Activated CD8-positive, alpha-beta memory T cell treated with anti-CD3 and anti-CD28 coated beads for 48 hours (primary cell): Measurements from ENCODE around the gene DKK2.

ENCODE experiments used
- DNase-seq, 3 experiments: peaks; one replicate each; pipeline ENCODE4 v3.0.0-alpha.2; 2020; ENCODE audit warnings: low read depth in 2 of 3, low spot score in 2 of 3

The DKK2 gene

DNA sequence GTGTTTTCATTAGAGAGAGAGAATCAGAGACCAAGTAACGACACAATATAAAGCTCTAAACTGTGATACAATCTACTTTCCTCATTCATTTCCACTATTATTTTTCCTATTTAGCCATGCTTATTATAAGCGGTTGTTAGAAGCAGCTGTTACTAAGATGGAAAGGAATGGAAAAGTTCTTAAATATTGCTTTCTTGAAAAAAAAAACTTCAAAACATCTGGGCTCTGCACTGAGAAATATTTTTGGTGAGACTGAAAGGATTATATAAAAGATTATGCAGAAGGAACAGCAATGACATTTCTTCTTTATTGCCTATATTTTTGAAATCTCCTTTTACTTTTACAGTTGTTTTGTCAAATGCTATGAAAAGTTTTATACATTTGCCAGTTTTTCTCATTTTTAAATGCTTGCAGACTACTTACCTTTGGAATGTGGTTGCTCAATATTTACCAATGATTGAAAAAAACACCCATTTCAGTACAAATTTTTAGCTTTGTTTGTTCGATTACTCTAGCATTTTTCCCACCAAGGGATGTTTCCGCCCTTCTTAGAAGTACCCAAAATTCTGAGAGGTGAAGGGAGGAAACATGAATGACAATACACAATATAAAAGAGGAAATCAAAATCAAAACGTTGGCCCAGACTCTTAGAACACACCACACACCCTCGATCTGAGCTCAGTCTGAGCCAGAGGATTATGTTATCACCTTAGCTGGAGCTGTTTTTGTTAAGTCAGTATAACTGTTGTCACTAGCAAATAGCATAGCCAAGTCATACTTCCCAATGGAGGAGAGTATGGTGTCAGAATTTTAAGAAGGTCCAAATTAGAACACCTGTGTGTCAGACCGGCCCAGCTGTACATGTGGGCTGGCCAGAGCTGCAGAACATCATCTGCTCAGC is 18.4 kb downstream of the DKK2 start:
- DNase-seq: no peak

DNA sequence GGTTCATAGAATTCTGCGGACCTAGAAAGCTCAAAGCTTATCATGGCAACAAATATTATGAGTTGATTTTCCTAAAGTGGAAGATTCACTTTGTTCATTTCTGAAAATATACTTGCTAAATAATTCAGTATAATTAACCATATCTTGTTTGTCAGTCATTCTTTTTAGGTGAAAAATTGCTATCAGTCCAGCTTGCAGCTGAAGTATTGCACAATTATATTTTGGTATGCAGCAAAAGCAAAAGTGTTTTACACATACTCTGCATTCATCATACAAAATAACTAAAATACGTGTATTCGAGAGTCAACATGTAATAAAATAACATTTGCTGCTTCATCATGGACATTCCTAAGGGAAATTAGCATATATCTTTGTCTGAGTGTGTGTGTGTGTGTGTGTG is 24.8 kb downstream of the DKK2 start:
- DNase-seq: no peak

DNA sequence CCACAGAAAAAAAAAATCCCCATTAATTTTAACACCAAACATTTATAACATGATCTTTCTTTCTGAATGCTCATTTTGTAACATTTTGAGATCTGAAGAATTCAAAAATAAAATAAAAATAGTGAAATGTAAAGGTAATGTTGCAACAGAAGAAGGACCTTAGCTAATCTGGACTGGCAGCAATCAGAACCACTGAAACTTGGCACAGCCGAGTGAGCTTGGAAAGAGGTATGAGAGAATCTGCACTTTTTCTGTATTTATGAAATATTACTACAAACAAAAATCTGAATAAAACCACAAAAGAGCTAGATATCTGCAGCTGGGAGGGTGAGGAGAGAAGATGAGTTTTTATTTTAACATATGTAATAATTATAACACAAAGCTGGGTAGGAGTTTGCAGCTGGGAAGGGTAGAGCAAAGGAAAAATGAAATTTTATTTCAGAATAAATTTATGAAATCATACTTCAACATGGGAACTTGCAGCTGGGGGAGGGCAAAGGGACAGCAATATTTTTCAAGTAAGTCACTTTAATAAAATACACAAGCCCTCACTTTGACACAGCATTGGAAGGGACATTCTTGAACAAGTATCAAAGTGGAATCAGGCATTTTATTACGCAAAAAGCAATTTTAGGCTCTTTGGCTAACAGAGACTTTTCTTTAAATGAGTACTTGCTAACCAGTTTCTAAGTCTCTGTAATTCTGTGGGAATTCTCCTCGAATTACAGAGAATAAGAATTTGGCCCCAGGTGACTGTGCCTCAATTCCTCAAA is 26.7 kb downstream of the DKK2 start:
- DNase-seq: no peak

DNA sequence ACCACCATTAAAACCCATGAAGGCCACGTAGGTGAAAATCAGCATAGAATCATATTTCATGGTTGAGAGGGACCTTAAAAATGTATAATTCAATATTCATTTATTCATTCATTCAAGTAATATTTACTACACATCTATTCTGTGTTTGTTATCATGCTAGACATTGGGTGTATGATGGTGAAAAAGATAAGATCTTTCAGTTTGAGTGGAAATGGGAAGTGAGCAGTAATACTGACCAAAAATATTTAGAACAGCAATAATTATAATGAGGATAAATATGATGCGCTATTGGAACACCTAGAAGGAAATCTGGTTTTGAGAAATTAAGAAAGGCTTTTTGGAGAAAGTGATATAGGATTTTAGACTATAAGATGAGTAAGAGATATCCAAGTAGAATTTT is 28.0 kb downstream of the DKK2 start:
- DNase-seq: no peak

DNA sequence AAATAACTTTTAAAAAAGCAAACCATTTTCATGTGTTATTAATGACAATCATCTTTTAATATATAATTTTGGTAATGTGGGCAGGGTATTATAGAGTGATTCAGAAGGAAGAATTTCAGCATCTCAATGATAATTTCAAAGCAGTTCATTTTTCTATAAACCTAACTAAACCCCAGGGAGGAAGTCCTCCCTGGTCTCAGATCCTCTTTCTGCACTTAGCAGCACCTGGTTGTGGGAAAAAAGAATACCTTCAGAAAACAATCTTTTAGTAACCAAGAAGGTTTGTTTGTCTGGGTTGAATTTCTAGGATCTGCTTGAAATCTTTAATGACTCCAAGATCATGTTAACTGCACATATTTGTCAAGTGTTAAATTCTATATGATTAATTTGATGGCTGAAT is 29.9 kb downstream of the DKK2 start:
- no peak for DNase-seq

DNA sequence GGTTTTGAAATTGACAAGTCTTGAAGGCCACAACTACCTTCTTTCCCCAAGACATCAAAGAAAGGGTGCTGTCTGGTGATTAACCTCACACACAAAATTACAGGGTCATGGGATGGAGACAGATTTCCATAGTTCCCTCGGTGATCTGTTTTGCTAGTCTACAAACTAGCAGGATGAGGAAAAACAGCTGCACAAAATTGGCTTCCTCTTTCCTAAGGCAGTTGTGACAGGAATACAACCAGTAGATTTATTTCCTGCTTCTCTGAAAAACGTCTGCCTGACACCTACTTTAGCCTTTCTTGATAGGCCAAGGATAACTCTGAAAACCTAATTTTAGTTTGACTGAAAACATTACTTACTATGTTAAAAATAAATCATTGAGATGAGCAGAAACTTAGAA is 39.6 kb downstream of the DKK2 start:
- DNase-seq: no peak

DNA sequence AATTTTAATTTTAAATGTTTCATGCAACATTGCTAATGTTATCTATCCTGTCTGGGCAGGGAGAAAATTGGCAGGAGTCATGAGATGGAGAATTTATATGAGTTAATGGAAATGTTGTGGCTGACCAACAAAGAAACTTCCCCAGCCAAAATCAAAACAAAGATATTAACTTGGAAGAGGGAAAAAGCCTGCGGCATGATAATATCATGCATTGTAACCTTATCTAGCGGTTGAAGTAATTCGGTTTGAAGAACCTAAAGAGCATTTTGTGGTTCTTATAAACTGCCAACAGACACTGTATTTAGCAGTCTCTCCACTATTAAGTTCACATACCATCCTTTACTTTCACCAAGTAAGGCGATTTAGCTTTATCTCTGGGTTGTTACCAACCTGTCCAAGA is 42.3 kb downstream of the DKK2 start:
- no peak for DNase-seq

DNA sequence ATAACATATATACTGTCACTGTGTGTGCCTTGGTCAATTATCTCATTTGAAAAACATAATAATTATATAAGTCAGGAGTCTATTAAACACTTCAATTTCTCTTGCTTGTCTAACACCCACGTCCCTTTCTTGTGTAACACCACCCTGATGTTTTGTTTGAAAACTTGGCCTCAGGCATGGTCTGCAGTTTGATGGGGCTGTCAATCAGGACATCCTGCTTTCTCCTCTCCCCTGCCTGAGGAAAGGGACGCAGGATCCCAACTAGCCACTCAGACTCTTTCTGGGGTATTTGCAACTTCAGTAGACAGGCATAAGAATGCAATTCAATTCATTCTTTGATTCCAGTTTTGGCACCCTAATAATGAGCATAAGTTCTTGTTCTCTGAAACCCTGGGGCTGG is 48.8 kb downstream of the DKK2 start:
- no peak for DNase-seq

DNA sequence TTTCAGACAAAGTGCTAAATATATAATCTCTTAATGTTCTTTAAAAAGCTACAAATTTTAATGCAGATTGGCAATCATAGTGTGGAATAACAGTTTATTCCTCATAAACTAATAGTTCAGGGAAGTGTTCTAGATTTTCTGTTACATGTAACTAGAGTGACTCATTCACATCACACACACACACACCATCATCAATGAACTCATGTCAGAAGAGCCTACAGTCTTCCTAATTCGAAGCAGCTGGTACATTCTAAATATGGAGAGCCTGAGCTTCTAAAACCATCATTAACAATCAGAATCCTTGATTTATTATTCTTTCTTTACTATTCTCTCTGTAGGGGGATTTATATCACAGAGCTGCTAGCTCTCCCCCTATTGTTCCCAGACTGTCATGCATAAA is 49.6 kb downstream of the DKK2 start:
- DNase-seq: no peak

DNA sequence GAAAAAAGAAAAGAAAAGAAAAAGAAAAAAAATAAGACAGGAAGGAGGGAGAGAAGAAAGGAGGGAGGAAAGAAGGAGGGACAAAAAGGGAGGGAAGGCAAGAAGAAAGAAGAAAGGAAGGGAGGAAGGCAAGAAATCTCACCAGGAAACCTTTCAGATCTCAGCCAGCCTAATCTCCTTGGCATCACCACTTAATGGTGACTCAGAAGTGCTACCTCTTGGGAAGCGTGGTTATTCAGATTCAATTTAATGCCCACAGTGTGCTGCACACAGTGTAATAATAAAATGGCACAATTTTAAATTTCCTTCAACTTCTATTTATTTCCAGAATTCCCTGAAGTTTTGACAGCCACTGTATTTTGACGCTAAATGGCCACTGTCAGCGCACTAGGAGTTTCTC is 50.3 kb downstream of the DKK2 start:
- no peak for DNase-seq

DNA sequence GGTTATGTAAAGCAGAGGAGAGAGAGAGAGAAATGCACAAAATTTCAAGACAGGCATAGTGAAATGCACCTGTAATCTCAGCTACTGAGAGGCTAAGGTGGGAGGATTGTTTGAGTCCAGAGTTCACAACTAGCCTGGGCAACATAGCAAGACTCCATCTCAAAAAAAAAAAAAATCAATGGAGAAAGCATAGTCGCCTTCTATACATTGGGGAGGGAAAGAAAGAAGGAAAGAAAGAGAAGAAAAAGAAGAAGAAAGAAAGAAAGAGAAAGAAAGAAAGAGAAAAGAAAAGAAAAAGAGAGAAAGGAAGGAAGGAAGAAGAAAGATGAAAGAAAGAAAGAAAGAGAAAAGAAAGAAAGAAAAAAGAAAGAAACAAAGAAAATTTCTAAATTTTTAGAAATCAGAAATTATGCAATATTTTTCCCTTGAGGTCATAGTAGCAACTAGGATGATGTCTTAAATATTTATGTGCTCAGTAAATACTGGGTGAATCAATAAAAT is 53.4 kb downstream of the DKK2 start:
- no peak for DNase-seq

DNA sequence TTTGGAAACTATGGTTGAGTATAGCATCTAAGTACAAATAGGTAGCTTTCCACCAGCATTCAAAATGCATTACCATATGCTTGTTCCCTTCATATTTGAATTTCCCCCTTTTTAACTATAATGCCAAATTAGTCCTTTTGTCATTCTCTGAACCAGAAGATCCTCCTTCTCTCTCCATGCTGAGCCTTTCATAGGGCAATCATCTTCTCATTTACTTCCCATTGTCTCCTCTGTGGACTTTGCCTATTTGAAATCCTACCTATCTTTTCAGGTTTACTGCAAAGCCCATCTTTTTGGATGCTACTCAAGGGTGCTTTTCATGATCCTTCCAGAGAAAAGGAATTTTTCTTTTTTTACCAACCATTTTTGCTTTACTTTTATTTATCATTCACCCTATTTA is 54.7 kb downstream of the DKK2 start:
- DNase-seq: no peak

DNA sequence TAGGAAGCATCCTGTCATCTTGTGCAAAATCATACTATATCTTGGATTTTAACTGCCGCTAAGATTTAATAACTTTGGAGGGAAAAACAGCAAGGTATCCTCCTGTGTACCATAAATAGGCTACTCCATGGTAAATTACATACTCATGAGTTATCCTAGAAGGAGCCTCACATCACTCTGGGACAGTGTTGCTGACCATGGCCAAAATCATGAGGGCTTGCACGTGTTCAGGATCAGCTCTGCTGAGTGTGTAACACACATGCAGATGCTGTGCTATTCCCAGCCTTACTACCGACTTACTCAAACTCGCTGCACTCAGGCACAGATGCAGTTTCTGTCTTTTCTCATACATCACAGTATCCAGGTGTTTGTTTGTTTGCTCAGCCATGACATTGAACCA is 56.6 kb downstream of the DKK2 start:
- no peak for DNase-seq

DNA sequence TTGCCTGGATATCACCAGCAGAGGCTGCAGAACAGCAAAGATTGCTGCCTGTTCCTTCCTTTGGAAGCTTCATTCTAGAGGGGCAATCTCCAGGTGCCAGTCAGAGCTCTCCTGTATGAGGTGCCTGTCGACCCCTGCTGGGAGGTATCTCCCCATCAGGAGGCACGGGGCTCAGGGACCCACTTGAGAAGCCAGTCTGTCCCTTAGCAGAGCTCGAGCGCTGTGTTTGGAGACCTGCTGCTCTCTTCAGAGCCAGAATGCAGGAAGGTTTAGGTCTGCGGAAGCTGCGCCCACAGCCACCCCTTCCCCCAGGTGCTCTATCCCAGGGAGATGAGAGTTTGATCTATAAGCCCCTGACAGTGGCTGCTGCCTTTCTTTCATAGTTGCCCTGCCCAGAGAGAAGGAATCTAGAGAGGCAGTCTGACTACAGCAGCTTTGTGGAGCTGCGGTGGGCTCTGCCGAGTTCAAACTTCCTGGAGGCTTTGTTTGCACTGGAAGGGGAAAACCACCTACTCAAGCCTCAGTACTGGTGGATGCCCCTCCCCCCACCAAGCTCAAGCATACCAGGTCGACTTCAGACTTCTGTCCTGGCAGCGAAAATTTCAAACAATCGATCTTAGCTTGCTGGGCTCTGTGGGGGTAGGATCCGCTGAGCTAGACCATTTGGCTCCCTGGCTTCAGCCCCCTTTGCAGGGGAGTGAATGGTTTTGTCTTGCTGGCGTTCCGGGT is 57.9 kb downstream of the DKK2 start:
- DNase-seq: no peak

DNA sequence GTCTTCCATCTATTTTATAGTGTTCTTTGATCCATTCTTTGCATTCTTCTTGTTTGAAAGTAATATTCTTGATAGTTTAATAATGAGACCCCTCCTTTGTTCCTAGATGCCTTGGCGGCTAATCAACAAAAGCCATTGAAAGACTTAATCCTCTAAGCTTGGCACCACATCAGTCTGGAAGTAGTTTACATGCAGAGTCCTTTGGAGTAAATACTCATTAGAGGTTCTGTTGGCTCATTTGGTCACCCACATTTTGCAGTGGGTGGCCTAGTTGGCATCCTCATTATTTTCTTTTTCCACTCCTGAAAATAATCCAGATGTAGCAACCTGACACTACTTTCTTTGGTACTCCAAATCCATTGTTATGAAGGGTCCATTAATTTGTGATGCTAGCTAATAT is 64.5 kb downstream of the DKK2 start:
- DNase-seq: no peak

DNA sequence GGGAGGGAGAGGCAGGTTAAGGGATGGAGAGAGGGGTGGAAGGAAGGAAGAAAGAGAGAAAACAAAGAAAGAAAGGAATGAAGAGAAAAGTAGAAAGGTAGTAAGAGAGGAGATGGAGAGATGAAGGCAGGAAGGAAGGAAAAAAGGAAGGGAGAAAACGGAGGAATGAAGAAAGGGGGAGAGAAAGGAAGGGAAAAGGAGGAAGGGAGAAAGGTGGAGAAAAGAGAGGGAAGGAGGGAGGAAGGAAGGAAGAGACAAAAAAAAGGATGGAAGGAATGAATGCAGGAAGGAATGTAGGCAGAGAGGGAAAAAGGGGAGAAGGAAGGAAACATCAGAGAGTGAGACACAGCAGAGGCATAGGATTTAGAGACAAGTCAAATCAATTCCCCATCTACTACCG is 68.2 kb downstream of the DKK2 start:
- no peak for DNase-seq

DNA sequence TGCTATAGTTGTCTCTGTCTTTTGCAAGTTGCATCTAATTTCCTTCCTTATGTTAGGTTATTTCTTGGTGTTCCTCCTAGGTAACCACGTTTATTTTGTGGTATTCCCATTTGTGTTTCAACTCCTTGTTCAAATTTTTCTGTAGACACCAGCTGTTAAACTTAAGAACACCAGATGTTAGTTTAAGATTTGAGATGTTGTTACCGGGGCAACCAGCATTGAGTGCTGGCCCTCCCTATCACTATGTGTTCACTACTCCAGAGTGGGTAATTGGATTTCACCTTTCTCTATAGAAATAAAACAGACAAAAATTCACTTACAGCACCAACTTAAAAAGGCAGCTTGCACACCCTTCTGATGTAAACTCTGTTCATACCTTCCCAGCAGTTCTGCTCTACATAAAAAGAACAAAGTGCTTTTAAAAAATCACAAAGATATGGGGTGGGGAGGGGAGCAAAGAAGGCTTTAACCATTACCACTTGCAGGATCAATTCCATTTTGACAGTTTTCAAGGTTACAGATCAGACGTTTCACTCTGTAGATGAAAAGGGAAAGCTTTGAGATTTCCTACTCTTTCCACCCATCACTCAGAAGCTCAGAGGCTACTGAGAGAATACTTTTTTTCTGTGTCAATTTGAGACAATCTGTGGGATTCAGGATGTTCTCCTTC is 82.9 kb downstream of the DKK2 start:
- no peak for DNase-seq

DNA sequence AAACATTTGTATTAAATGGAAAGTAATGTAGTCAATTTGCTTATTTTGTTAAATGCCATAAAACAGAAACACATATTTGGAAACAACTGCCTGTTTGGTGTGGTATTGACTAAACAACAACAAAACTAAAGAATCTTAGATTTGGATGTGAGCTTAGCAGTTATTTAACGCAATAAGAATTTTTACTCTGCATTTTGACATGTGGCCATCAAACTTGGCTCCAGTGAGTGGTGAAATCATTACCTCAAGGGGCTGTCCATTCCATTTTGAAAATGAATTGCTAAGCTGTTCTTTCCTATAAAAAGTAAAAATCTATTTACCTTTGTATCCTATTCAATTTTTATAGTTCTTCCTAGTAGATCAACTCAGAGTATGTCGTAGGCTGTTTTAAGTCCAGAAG is 84.2 kb downstream of the DKK2 start:
- DNase-seq: no peak

DNA sequence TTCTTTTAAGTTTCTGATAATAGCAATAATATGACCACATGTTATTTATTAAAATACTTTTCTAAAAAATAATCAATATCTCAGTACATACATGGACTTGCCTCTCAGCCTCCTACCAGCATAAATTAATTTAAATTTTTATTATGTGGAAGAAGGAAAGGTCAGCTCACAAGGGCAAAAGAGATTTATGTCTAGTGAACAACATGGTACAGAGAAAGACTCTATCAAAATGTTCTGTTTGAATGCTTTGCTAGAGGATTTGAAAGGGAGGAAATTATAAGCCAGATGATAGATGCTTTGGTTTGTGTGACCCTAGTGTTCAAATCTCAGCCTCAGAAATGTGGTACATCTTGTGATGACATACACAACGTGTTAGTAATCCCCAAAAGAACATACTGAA is 94.3 kb downstream of the DKK2 start:
- no peak for DNase-seq

DNA sequence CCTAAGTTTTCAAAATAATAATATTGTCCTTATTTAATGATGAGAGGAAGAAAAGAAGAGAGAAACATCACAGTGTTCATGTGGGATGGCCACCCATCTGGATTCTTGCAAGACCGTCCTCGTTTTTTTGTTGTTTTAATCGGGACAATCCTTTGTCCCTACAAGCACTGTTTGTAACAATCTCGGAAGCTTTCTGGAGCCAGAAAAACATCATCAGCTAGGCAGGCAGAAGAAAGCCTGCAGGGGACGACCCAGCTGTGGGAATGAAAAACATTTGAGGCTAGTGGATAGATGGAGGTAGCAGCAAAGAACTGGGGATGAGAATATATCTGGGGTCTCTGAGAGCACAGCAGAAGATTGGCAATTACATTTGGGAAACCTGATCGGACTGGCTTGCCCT is 105.6 kb downstream of the DKK2 start:
- DNase-seq: no peak

DNA sequence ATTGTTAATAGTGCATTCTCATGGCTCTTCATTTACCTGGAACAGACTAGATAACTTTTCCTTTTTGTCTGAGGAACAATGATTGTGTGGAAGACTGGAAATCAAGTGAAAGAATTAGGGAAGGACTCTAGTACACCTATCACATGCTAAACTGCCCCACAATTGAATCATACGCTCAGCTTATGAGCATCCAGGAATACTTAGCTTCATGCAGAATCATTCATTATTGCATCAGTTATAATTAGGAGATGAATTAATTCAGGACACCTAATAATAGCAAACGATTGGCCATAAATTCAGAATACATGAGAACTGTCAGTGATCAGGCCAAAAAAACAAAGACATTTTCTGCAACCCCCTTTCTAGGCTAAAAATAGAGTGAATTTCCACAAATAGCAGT is 106.9 kb downstream of the DKK2 start:
- no peak for DNase-seq
